Choroid plexus epithelial cell (primary cell): ENCODE data around the gene TNNT2.

Experiments
- DNase-seq: peaks from one replicate; pipeline ENCODE4 v3.0.0-alpha.2; 2010; ENCODE audit warnings: low read depth
- H3K4me3 ChIP-seq: 2 replicates; pipeline ENCODE4 v1.5.1; 2011; ENCODE audit warnings: low read depth, mild to moderate bottlenecking, control low read depth, low read length, moderate library complexity
- CTCF ChIP-seq: conservative IDR thresholded peaks from 2 replicates; pipeline ENCODE4 v1.5.1; 2011; ENCODE audit warnings: low read depth, mild to moderate bottlenecking, control low read depth, inconsistent platforms, low read length, moderate library complexity

TNNT2 gene

GRCh38 chr1:201317551-201317950 lies 59.9 kb downstream of the TNNT2 start:
- DNase-seq, result no peak
- no peak overlapping the region for H3K4me3 ChIP-seq
- TF ChIP-seq CTCF, result no peak

- no peak for DNase-seq
- no peak for TF ChIP-seq CTCF
- no peak overlapping the region for H3K4me3 ChIP-seq
Observed at GRCh38 chr1:201316556-201316955, 60.9 kb downstream of the TNNT2 start.

GRCh38 chr1:201313086-201313485 lies 64.4 kb downstream of the TNNT2 start:
- H3K4me3 ChIP-seq, result no peak overlapping the region
- no peak for TF ChIP-seq CTCF
- no peak for DNase-seq

GRCh38 chr1:201312298-201312697 lies 65.2 kb downstream of the TNNT2 start:
- no peak for TF ChIP-seq CTCF
- no peak overlapping the region for H3K4me3 ChIP-seq
- DNase-seq, result no peak

- H3K4me3 ChIP-seq, result no peak overlapping the region
- no peak for TF ChIP-seq CTCF
- no peak for DNase-seq
Observed at GRCh38 chr1:201311356-201312011, 66.0 kb downstream of the TNNT2 start.

GRCh38 chr1:201310986-201311355 lies 66.5 kb downstream of the TNNT2 start:
- H3K4me3 ChIP-seq, result no peak overlapping the region
- no peak for TF ChIP-seq CTCF
- DNase-seq, result no peak

GRCh38 chr1:201310251-201310985 lies 67.1 kb downstream of the TNNT2 start:
- no peak overlapping the region for H3K4me3 ChIP-seq
- TF ChIP-seq CTCF, result no peak
- DNase-seq, result no peak
